ENCODE data around the gene ACSM3. TPM values are rescaled to one million over a fixed set of nuclear protein-coding genes. Genes with fewer than 3 reads are reported as not detected.

The ACSM3 gene
- total and polyA plus RNA-seq, 7 donors: 0.13 to 6.5 (median 0.56) TPM

DNA sequence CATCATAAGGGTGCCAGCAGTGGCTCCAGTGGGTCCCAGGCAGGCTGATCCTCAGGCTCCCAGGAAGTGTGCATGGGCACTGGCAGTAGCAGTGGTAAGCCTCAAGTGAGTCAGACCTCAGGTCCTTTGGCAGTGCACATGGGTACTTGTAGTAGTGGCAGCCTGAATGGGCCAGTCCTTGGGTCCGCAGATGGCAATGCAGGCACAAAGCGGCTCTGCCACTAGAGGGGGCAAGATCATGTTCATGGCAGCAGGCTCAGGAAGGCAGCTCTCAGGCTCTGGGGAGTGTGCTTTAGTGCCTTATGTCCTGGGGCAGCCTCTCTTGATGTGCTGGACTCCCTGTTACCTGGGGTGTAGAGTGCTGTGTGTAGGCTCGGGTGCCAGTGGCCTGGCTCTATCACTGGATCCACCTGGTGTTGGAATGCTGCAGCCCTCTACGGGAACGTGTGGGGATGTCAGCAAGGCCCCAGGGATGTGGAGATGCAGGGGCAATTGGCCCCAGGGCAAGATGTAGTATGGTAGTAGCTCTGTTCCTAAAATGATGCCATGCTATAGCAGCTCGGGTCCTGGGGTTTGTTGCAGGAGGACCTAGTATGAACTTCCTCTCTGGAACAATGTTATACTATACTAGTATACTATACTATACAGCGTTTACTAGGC, 11.0 kb downstream of the ACSM3 start:
- intact Hi-C loops (cut with DNase I): no loop called here
- peaks cover 0 to 14% of the 10 kb centered on the region in 2 donors for H3K36me3 ChIP-seq (ENCODE audit: insufficient read depth in 1 of 2, low read depth in 1 of 2)
- H3K9me3 ChIP-seq: peaks cover 6% of the 10 kb centered on the region
- H3K27ac ChIP-seq: no peak overlapping the region
- TF ChIP-seq, protein P1, sequence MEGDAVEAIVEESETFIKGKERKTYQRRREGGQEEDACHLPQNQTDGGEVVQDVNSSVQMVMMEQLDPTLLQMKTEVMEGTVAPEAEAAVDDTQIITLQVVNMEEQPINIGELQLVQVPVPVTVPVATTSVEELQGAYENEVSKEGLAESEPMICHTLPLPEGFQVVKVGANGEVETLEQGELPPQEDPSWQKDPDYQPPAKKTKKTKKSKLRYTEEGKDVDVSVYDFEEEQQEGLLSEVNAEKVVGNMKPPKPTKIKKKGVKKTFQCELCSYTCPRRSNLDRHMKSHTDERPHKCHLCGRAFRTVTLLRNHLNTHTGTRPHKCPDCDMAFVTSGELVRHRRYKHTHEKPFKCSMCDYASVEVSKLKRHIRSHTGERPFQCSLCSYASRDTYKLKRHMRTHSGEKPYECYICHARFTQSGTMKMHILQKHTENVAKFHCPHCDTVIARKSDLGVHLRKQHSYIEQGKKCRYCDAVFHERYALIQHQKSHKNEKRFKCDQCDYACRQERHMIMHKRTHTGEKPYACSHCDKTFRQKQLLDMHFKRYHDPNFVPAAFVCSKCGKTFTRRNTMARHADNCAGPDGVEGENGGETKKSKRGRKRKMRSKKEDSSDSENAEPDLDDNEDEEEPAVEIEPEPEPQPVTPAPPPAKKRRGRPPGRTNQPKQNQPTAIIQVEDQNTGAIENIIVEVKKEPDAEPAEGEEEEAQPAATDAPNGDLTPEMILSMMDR (IDR thresholded peaks at IDR 0.05): peak; percentile 22
- DNase-seq (peak; percentile 23 to 41), ATAC-seq (peak in 1 of 4 donors; percentile 19)
- no peaks in the 10 kb centered on the region for H3K27me3 ChIP-seq (ENCODE audit: insufficient read depth in 3 of 3, low read length in 2 of 3)
- H3K4me3 ChIP-seq: no peak overlapping the region
- WGBS, 3 donors: 67 to 71% (median 69%) methylated on average over 7 of the region's 7 CpGs
- H3K4me1 ChIP-seq: no peaks in the 10 kb centered on the region

DNA sequence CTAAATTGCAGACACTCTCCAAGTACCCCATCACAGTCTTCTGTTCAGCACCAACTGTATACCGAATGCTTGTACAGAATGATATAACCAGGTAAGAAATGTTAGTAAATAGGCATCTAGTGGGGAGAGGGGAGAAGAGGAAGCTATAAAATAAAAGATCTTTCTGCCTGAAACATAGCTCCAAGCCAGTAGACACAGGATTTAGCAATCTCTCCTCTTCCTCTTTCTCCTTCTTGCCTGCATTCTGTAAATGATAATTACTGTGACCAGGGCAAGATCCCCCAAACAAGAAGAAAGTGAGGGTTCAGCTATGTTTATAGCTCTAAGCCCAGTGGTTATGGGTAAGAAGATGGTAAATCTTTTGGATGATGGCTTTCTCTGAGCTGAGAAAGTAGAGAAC, 17.9 kb downstream of the ACSM3 start:
- DNase-seq (no peak), ATAC-seq (no peak)
- no peaks in the 10 kb centered on the region for H3K4me1 ChIP-seq
- H3K27ac ChIP-seq: no peak overlapping the region
- intact Hi-C loops (cut with DNase I): no loop called here
- TF ChIP-seq, protein P1 (IDR thresholded peaks at IDR 0.05): no peak
- no peaks in the 10 kb centered on the region for H3K27me3 ChIP-seq (ENCODE audit: insufficient read depth in 3 of 3, low read length in 2 of 3)
- peaks cover 0 to 26% of the 10 kb centered on the region in 2 donors for H3K36me3 ChIP-seq (ENCODE audit: insufficient read depth in 1 of 2, low read depth in 1 of 2)
- H3K4me3 ChIP-seq: no peak overlapping the region
- WGBS, 3 donors: 81 to 87% (median 87%) methylated on average over 1 of the region's 1 CpG
- no peaks in the 10 kb centered on the region for H3K9me3 ChIP-seq

DNA sequence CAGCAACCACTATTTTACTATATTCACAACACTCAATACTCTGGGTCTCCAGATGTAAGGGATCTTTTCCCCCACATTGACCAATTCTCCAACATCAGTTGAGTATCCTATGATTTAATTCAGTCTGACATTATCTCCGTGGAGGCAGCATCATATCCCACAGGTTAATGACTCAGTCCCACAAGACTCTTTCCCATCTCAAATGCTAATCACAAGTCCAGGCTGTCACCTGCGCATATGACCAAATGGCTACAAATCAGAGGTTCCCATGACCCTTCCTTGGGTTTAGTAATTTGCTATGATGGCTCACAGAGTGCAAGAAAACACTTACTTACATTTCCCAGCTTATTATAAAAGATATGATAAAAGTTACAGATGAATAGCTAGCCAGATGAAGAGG, 18.7 kb downstream of the ACSM3 start:
- H3K27me3 ChIP-seq (ENCODE audit: insufficient read depth in 3 of 3, low read length in 2 of 3): no peaks in the 10 kb centered on the region
- WGBS, 3 donors: 88 to 90% (median 88%) methylated on average over 2 of the region's 2 CpGs
- no peaks in the 10 kb centered on the region for H3K9me3 ChIP-seq
- H3K4me1 ChIP-seq: no peaks in the 10 kb centered on the region
- no peak overlapping the region for H3K27ac ChIP-seq
- DNase-seq: no peak
- intact Hi-C loops (cut with DNase I): no loop called here
- peaks cover 0 to 26% of the 10 kb centered on the region in 2 donors for H3K36me3 ChIP-seq (ENCODE audit: insufficient read depth in 1 of 2, low read depth in 1 of 2)
- no peak for ATAC-seq
- TF ChIP-seq, protein P1 (IDR thresholded peaks at IDR 0.05): no peak
- H3K4me3 ChIP-seq: no peak overlapping the region

DNA sequence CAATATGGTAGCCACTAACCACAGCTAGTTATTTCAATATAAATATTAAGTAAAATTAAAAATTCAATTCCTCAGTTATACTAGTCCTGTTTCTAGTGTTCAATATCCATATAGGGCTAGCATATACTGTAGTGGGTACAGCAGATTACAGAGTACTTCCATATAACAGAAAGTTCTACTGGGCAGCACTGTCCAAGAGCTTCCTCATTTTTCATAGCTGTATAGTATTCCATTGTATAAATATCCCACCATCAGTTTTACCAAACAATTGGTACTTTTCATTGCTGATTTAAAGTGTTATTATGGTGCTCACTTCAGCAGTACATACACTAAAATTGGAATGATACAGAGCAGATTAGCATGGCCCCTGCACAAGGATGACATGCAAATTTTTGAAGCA, 20.4 kb downstream of the ACSM3 start:
- Histone ChIP-seq H3K4me3 (no peak overlapping the region), H3K27ac (no peak overlapping the region), H3K9me3 (no peaks in the 10 kb centered on the region), H3K27me3 (ENCODE audit: insufficient read depth in 3 of 3, low read length in 2 of 3) (no peaks in the 10 kb centered on the region), H3K36me3 (ENCODE audit: insufficient read depth in 1 of 2, low read depth in 1 of 2) (peaks cover 0 to 18% of the 10 kb centered on the region in 2 donors), H3K4me1 (no peaks in the 10 kb centered on the region)
- TF ChIP-seq, protein P1 (IDR thresholded peaks at IDR 0.05): no peak
- intact Hi-C loops (cut with DNase I): no loop called here
- DNase-seq (no peak), ATAC-seq (no peak)

DNA sequence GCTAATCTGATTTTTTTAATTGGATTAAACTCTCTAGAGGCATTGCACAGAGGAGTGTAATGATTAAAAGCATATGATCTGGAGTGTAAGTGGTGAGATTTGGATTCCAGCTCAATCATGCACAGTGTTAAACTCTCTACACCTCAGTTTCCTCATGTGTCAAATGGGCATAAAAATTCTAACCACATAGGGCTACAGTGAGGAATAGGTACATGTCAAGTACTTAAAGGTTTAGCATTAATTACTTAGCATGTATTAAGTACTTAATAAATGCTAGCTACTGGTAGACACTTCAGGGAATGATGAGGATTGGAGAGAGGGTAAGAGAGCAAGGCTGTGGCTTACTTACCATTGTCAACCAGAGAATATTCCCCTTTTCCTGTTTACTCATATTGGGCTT, 25.3 kb downstream of the ACSM3 start:
- no peaks in the 10 kb centered on the region for H3K27me3 ChIP-seq (ENCODE audit: insufficient read depth in 3 of 3, low read length in 2 of 3)
- ATAC-seq: no peak
- DNase-seq: no peak
- no peaks in the 10 kb centered on the region for H3K9me3 ChIP-seq
- intact Hi-C loops (cut with DNase I): no loop called here
- no peak overlapping the region for H3K4me3 ChIP-seq
- H3K36me3 ChIP-seq (ENCODE audit: insufficient read depth in 1 of 2, low read depth in 1 of 2): no peaks in the 10 kb centered on the region
- no peak overlapping the region for H3K27ac ChIP-seq
- no peaks in the 10 kb centered on the region for H3K4me1 ChIP-seq
- TF ChIP-seq, protein P1 (IDR thresholded peaks at IDR 0.05): no peak
